Bronchial epithelial cell (primary cell): Measurements from ENCODE around the gene DENND2A. TPM values are rescaled to one million over a fixed set of nuclear protein-coding genes. Genes with fewer than 3 reads are reported as not detected.
A peak's percentile ranks its signal among the peaks of the same experiment; 100 is the strongest.
"Not testable (repeated sequence)": the region's sequence is repeated elsewhere in the genome, so short reads cannot be mapped to it uniquely, and the experiment has no call there.

Experiments used
- DNase-seq: peaks from one replicate; pipeline ENCODE4 v3.0.0-alpha.2; 2010; ENCODE audit warnings: low read depth
- FAIRE-seq: peaks from 2 replicates; lab custom pipeline; 2011; peaks lifted over from hg19 to GRCh38; lab: Jason Lieb, UNC
- H3K27me3 ChIP-seq: 2 replicates; pipeline ENCODE4 v1.5.1; 2011; ENCODE audit warnings: low read length; ENCODE audit not compliant: control insufficient read depth, insufficient read depth
- H3K36me3 ChIP-seq: 2 replicates; pipeline ENCODE4 v1.5.1; 2011; ENCODE audit warnings: low read length; ENCODE audit not compliant: control insufficient read depth, insufficient read depth
- H3K4me3 ChIP-seq: 2 replicates; pipeline ENCODE4 v1.5.1; 2011; ENCODE audit warnings: mild to moderate bottlenecking, low read depth, low read length, control low read depth
- total RNA-seq: library from RNA; depleted of rRNA; stranded (reverse); fragments of >200 nt; gene quantifications from 2 replicates; pipeline ENCODE4 v1.2.1, GENCODE V29; 2014
- TF ChIP-seq, protein P1 (sequence below): IDR thresholded peaks from 2 replicates; pipeline ENCODE4 v1.5.1; 2011; ENCODE audit warnings: mild to moderate bottlenecking, moderate library complexity, low read length, control low read depth, inconsistent platforms; ENCODE audit not compliant: insufficient read depth, severe bottlenecking

DENND2A gene
- total RNA-seq, 1 donor from 2014 or later: 0.26 TPM

DNA sequence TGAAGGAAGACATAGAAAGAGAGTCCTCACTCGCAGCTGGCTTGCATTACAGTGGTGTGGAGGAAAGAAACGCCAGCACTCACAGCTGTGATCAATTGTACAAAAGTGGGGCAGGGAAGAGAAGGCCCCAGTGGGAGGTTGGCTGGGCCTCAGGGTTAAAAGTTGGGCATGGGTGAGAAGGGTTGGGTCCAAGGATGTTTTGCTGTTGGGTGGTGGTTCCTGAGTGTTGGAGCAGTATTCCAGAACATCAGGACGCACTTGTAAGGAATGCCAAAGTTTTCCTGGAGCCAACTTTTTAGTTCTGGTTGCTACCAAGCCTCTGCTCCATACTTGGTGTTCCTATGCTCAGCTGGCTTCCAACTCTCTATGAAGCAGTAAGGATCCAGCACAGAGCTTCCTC is 105.9 kb downstream of the DENND2A start:
- TF ChIP-seq, protein P1, sequence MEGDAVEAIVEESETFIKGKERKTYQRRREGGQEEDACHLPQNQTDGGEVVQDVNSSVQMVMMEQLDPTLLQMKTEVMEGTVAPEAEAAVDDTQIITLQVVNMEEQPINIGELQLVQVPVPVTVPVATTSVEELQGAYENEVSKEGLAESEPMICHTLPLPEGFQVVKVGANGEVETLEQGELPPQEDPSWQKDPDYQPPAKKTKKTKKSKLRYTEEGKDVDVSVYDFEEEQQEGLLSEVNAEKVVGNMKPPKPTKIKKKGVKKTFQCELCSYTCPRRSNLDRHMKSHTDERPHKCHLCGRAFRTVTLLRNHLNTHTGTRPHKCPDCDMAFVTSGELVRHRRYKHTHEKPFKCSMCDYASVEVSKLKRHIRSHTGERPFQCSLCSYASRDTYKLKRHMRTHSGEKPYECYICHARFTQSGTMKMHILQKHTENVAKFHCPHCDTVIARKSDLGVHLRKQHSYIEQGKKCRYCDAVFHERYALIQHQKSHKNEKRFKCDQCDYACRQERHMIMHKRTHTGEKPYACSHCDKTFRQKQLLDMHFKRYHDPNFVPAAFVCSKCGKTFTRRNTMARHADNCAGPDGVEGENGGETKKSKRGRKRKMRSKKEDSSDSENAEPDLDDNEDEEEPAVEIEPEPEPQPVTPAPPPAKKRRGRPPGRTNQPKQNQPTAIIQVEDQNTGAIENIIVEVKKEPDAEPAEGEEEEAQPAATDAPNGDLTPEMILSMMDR: no peak
- Histone ChIP-seq H3K27me3 (peaks cover 3% of the 10 kb centered on the region), H3K4me3 (no peak overlapping the region), H3K36me3 (no peaks in the 10 kb centered on the region)
- no peak for FAIRE-seq
- no peak for DNase-seq

DNA sequence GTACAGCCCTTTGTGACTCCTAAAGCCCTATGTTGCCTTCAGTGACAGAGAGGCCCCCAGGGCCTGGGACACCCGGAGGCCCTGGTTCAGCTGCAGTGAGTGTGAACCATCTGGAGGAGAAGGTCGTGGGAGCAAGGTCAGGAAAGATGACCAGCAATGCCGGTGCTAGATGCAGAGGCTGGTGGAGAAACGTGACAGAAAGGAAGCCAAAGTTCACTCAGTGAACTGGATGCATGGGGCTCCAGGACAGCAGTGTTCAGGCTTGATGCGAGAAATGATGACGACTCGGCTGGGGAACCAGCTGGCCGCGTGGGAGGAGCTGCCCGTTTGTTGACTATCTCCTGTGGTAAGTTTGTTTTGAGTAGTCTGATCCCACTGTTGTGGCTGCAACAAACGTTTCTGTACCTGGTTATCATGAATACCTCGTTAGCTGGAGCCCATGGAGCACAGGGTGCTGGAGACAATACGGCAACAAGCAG is 107.2 kb downstream of the DENND2A start:
- Histone ChIP-seq H3K36me3 (no peaks in the 10 kb centered on the region), H3K27me3 (peaks cover 3% of the 10 kb centered on the region), H3K4me3 (no peak overlapping the region)
- no peak for DNase-seq
- no peak for FAIRE-seq
- TF ChIP-seq, protein P1: no peak

DNA sequence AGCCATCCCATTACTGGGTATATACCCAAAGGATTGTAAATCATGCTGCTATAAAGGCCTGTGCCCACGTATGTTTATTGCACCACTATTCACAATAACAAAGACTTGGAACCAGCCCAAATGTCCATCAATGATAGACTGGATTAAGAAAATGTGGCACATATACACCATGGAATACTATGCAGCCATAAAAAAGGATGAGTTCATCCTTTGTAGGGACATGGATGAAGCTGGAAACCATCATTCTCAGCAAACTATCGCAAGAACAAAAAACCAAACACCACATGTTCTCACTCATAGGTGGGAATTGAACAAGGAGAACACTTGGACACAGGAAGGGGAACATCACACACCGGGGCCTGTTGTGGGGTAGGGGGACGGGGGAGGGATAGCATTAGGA is 111.2 kb downstream of the DENND2A start:
- not testable (repeated sequence) for DNase-seq, H3K4me3 ChIP-seq, H3K27me3 ChIP-seq, H3K36me3 ChIP-seq, FAIRE-seq

DNA sequence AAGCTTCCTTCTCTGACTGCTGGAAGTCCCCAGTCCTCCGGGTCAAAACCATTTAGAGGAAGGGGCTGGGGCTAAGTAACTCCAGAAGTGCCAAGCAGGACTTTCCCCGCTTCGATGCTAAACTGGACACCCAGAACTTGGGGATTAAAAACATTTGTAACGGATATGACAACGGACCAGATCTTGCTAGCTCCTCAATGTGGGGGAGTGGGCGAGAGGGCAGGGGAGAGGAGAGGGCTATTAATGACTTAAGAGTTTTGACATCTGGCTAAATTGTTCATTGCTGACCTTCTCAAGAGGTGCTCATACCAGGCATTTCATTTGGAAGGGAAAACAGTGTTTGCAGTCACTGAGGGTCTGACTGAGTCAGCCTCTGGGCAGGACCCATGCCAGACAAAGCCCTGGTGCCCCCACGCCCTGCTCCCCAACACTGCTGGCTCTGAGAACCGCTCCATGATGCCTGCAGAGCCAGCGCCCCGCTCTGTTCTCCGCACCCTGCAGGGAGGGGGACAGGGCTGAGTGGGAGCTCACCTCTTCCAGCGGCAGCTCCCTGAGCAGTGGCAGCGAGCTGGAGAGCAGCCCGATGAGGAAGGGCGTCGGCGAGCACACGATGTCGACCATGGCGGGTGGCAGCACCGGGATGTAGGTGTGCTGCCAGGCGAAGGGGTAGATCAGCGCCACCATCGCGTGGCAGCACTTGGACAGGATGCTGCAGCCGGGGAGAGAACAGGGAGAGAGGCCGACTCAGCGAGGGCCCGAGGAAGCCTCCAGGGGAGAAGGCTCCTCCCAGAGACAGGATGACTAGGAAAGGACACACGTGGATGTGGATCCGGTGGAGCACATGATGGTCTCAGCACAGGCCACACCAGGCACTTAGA is 113.6 kb downstream of the DENND2A start:
- no peaks in the 10 kb centered on the region for H3K36me3 ChIP-seq
- no peaks in the 10 kb centered on the region for H3K27me3 ChIP-seq
- TF ChIP-seq, protein P1: no peak
- H3K4me3 ChIP-seq: no peak overlapping the region
- no peak for DNase-seq
- FAIRE-seq: peak; percentile 7

DNA sequence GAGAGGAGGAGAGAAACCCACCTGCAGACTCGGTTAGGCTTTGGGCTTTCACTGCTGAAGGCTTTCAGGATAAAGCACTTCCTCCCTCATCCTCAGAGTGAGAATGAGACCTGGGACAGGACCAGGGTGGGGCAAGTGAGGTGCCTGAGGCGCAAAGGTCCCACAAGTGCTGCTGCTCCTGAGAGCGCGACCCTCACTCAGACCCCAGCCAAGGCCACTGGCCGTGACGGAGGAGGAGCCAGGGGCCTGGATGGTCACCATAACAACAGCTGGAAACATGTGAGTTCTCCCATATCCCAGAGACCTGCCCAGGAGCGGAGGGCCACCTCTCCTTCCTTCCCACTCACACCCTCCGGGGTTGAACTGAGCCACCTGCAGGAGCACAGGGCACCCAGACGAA is 114.4 kb downstream of the DENND2A start:
- TF ChIP-seq, protein P1: no peak
- DNase-seq (no peak), FAIRE-seq (no peak)
- no peaks in the 10 kb centered on the region for H3K36me3 ChIP-seq
- no peak overlapping the region for H3K4me3 ChIP-seq
- no peaks in the 10 kb centered on the region for H3K27me3 ChIP-seq

DNA sequence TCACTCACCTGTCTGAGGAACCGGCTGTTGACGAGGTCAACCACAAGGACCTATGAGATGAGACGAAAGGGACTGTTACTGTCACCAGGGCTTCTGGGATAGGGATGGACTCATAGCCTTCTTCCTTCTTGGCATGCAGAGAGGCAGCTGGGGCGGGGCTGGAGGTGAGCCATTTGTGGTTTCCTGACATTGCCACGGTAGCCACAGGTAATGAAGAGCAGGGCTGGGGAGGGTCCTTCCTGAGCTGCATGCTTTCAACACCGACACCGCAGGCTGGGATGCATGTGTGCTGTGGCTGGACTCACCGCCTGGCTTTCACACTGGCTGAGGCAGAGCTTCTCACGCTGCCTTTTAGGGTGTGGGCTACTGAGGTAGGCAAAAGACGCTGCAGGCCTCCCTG is 114.9 kb downstream of the DENND2A start:
- TF ChIP-seq, protein P1: no peak
- no peak for FAIRE-seq
- Histone ChIP-seq H3K4me3 (no peak overlapping the region), H3K36me3 (no peaks in the 10 kb centered on the region), H3K27me3 (no peaks in the 10 kb centered on the region)
- DNase-seq: peak; percentile 48
